ENCODE measurements around the gene STEAP1B. TPM values are rescaled to one million over a fixed set of nuclear protein-coding genes. Genes with fewer than 3 reads are reported as not detected.
"Not testable (repeated sequence)": the region's sequence is repeated elsewhere in the genome, so short reads cannot be mapped to it uniquely, and the experiment has no call there.

Gene STEAP1B
- total RNA-seq (2014; rRNA removed; shearing (Covaris generic)): 5.1 and 5.4 TPM in 2 replicates
- 7.8 and 11.0 TPM in 2 replicates for polyA plus RNA-seq (2014; cell fraction: nucleus; rRNA removed)

DNA sequence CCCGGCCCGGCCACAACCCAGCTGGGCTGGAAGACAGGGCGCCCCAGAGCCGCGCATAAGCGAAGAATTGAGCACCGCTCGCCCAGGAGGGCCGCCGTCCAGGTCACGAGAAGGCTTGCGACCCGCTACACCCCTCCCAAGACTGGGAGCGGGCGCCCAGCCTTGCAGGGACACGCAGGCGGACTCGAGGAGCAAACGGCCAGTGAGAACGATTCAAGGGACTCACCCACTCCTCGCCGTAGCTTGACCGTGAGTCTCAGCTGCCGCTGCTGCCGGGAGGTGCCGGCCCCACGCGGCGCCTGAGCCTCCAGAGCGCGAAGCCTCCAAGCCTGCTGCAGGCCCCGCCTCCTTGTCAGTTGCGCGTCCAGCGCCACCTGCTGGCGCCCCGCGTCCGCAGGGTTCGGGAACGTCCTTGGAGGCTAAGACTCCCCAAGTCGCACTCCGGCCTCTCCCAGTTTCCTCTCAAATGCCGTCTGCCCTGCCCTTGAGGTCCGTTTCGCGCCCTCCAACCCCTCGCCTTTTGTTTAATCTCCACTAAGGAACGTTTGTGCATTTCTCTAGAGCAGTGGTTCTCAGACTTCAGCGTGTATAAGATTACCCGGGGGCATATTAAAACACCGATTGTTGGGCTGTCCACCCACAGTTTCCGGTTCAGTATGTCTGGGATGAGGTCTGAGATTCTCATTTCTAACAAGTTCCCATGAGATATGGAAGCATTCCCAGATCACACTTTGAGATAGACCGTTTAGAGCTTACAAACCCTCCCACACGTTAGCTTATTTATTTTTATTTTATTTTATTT is at the start of gene STEAP1B:
TSS of gene STEAP1B (minus strand) at position 301 of the 802 bp plus-strand sequence. CDS start 5,333 bp downstream, outside the sequence.
- peak; percentile 80 for DNase-seq (ENCODE audit: extremely low read depth, low read depth)

- DNase-seq (ENCODE audit: extremely low read depth, low read depth): no peak
Observed at GRCh38 chr7:22549051-22549450, 49.1 kb upstream of the STEAP1B start.

DNA sequence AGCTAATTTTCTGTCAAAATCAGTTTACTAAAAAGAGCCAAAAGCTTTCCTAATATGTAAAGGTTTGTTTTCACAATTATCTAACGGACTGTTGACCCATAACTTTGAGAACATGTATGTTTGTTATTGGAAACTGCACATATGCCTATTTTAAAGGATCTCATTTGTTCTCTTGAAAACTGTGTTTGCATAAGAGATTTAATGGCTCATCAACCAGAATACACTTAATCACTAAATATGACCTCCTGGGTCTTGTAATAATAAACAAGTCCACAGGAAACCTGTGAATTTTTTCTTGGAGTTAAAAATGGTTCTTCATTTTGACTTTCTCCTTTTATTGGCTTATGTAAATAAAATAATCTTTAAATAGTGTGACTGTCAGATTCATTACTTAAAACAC is 48.3 kb upstream of the STEAP1B start:
- no peak for DNase-seq (ENCODE audit: extremely low read depth, low read depth)

- no peak for DNase-seq (ENCODE audit: extremely low read depth, low read depth)
Observed at GRCh38 chr7:22546769-22547168, 46.8 kb upstream of the STEAP1B start.

DNA sequence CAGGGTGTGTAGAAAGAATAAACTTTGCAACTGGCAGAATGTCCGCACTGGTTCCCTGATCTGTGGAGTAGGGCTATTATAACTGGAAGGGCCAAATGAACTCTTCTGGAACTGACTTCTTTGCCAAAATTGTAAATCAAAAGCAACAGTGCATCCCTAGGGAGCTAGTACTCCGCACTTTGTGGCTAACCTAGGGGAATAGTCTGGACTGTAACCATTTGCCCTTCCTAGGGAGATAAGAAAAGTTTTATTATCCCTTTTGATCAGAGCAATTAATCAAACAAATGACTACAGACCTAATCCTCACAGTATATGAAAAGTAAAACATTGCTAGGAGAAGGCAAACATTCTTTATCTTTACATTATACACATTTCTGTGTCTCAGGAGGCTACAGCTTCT is 45.5 kb upstream of the STEAP1B start:
- no peak for DNase-seq (ENCODE audit: extremely low read depth, low read depth)

DNA sequence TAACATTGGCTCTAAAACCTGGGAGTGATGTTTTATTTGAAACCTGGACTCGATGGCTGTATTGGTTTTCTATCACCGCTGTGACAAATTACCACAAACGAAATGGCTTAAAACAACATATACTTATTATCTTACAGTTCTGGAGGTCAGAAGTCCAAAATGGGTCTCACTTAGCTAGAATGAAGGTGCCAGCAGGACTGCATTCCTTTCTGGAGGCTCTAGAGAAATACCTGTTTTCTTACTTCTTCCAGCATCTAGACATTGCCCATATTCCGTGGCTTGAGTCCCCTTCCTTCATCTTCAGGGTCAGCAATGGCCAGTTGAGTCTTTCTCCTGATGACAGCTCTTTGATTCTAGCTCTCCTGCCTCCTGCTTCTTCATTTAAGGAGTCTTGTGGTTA is 44.3 kb upstream of the STEAP1B start:
- DNase-seq (ENCODE audit: extremely low read depth, low read depth): no peak

DNA sequence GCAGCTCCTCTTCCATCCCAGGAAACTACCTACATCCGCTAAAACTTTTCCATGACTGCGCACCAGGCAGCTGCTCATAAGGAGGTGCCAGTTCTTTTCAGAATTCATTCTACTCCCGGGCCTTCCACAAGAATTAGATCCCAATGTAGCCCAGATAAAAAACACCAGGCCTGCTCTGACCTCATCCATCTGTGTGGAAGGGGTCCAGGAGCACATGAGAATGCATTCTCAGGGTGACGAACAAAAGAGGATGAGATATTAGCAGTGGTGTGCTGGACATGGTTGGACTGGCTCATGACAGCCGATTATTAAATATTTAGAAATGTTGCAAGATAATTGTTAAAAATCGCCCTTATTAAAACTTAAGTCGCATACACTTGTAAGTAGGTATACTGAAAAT is 43.2 kb upstream of the STEAP1B start:
- no peak for DNase-seq (ENCODE audit: extremely low read depth, low read depth)

DNA sequence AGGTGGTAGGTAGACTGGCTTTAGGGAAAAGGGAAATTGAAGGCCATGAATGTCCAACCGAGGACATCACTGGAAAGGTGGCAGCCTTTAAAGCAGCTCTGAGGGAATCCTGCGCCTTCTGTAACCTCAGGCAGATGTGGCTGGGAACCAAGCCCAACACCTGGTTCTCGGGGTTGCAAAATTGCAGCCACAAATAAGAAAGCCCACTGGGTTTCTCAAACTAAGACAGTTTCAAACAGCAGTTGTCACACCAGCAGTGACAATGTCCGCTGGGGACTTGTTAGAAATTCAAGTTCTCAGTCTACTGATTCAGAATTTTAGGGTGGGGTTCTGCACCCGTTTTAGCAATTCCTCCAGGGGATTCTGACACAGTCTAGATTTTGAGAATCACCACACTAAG is 42.7 kb upstream of the STEAP1B start:
- DNase-seq (ENCODE audit: extremely low read depth, low read depth): no peak

- no peak for DNase-seq (ENCODE audit: extremely low read depth, low read depth)
Observed at GRCh38 chr7:22542254-22542653, 42.3 kb upstream of the STEAP1B start.

GRCh38 chr7:22541789-22542188 is 41.8 kb upstream of the STEAP1B start:
- no peak for DNase-seq (ENCODE audit: extremely low read depth, low read depth)

- not testable (repeated sequence) for DNase-seq (ENCODE audit: extremely low read depth, low read depth)
Observed at GRCh38 chr7:22528537-22528936, 28.5 kb upstream of the STEAP1B start.

DNA sequence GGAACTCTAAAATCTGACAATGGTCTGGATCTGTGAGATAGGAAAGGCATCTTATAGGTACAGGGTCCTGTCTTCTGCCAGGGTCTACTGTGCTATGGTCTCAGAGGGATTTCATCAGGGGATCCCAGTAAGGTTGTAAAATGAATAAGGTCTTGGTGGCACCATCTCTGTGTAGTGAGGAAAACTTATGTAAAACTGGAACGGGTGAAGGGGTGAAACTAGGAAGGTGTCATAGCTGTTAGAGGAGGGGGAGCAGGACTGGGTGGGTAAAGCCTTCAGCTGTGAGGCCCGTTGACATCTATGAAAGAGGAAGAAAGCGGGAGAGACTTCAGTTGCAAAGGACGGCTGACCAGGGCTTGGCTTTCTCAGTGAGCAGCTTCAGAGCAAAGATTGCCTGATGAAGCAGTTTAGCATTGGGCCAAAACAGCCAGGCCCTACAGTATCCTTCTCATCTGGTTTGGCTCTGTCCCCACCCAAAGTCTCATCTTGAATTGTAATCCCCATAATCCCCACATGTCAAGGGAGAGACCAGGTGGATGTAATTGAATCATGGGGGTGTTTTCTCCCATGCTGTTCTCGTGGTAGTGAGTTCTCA is 24.5 kb upstream of the STEAP1B start:
- DNase-seq (ENCODE audit: extremely low read depth, low read depth): not testable (repeated sequence)

DNA sequence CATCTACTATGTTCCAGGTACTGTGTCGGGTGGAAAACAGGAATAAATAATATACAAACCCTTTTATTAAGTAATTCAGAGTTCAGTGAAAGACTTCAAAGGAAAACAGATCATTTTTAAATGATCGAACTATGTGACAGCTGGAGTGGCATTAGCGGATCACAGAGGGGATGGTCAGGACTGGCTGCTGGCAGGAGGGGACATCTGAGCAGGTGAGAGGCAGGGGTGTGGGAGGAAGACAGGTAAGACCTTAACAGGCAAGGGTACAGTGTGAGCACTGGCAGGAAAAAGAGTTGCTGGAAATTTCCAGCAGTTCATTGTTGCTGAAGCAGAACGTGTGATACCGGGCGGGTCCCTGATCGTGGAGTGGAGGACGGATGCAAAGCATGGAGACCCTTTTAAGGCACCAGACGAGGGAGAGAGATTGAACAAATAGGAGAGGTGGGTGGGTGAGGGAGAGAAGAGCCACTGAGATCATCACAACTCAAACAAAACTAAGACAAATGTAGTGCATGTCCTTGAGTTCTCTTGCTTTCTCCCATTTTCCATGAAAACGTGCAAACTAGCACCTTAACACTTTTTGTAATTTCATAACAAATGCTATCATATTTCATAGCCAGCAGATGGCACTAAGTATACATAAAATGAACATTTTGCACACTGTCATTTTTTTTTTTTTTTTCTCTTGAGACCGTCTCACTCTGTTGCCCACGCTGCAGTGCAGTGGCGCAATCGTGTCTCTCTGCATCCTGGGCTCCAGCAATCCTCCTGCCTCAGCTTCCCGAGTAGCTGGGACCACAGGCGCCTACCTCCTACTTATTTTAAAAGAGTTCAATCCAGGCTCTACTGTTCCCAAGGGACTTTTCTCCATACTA is 23.7 kb upstream of the STEAP1B start:
- peak; percentile 30 for DNase-seq (ENCODE audit: extremely low read depth, low read depth)

GRCh38 chr7:22519560-22519959 is 19.6 kb upstream of the STEAP1B start:
- DNase-seq (ENCODE audit: extremely low read depth, low read depth): not testable (repeated sequence)

GRCh38 chr7:22516950-22517349 is 17.0 kb upstream of the STEAP1B start:
- DNase-seq (ENCODE audit: extremely low read depth, low read depth): not testable (repeated sequence)

- not testable (repeated sequence) for DNase-seq (ENCODE audit: extremely low read depth, low read depth)
Observed at GRCh38 chr7:22514963-22515362, 15.0 kb upstream of the STEAP1B start.

- not testable (repeated sequence) for DNase-seq (ENCODE audit: extremely low read depth, low read depth)
Observed at GRCh38 chr7:22507320-22507719, 7.3 kb upstream of the STEAP1B start.

- not testable (repeated sequence) for DNase-seq (ENCODE audit: extremely low read depth, low read depth)
Observed at GRCh38 chr7:22506316-22507020, 6.5 kb upstream of the STEAP1B start.

DNA sequence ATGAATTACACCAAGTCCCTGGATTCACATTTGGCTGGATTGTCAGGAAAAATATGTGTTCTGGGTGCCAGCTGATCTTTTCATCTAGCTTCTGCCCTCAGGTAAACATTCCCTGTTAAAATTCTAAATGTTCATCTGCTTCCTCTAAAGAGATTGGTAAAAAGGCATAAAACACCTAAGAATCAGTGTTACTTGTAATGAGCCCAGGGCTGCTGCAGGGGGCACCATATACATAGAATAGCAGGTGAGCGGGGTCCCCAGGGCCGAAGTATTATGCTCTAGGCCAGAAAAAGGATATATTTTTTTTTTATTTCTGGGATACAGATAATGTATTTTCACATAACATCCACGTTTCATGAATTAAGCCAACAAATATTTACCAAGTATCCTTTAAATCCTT is 4.5 kb upstream of the STEAP1B start:
- not testable (repeated sequence) for DNase-seq (ENCODE audit: extremely low read depth, low read depth)

DNA sequence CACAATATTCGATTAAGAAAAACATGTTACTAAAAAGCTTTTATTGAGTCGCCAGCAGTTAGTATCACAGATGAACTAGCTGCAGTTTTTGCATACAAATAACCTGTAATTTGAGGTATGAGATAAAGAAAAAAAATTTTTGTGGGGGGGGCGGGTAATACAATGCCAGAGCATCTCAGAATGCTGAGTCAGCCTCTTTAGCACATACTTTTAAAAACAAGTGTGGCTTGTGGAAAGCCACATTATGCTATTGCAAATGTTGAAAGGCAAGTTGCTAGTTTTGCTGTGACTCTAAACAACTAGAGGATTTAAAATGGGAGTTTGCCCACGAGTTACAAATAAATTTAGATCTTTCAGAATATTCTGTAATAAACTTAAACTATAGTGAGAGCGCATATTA is 2.1 kb upstream of the STEAP1B start:
- not testable (repeated sequence) for DNase-seq (ENCODE audit: extremely low read depth, low read depth)

Measured in NCI-H460 (cell line).